NCI-H187 treated with DMSO at 0.1 percent for 48 hours (cell line): ENCODE measurements around the gene AAMDC.

ENCODE experiments used
- DNase-seq: peaks from one replicate; lab custom pipeline; 2025; lab: John Stamatoyannopoulos, UW

AAMDC gene

DNA sequence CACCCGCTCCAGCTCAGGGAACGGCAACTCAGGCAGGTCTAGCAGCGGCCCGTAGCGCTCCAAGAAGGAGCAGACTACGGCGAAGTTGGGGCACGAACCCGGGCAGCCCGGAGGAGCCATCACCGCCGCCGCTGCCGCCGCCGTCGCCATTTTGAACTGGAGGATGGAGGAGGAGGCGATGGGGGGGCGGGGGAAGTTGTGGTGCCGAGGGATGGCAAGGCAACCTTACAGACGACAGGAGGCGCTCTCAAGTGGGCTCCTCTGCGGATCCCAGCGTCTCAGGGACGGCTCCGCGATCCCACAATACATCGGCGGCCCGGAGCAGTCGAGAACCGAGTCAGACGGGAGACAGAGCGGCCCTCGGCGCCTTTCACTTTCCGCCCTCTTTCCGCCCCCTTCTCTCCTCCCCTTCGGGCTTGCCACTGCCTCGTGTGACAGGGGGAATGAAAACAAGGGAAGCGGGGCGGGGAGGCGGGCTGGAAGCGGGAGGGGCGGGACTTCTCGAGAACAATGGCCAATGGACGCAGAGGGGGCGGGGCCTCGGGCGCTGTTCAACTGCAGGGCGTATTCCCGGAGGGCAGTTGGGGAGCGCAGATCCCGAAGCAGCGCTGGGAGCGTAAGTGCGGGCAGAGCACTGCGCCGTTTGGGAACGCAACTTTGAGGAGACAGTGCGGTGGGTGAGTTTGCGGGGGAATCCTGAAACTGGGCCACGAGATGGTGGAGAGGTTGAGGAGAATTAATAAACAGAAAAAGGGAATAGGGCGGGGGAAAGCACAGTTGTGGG, at the start of gene AAMDC, which contains the start of gene RSF1:
Gene AAMDC, plus strand, starts transcription at position 580 of the 784 bp plus-strand sequence. CDS start 21,353 bp downstream, outside the sequence.
Gene RSF1, minus strand, starts transcription at position 158 of the 784 bp plus-strand sequence. Its CDS starts 8 bp downstream, at position 150.
- DNase-seq: peak; percentile 87

- no peak for DNase-seq
Observed at GRCh38 chr11:77775936-77776335, 45.0 kb upstream of the AAMDC start.

DNA sequence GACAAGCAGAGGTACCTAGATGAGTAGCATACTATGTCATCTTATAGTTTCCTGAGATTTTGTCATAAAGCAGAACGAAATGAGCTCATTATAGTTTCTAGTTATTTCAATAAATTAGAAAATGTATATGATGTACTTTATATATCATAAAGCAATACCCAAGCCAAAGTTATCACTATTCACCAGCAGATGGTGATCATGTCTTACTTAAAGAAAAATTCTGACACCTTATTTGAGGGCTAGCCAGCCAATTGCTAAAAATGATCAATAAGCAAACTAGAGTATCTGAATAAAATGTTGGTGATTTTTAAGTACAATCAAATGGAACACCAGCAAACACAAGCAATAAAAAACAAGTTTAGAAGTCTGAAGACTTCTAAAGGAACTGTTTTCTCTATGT, 44.5 kb upstream of the AAMDC start:
- no peak for DNase-seq

GRCh38 chr11:77778118-77778517, 42.8 kb upstream of the AAMDC start:
- no peak for DNase-seq

- no peak for DNase-seq
Observed at GRCh38 chr11:77778549-77778948, 42.4 kb upstream of the AAMDC start.

DNA sequence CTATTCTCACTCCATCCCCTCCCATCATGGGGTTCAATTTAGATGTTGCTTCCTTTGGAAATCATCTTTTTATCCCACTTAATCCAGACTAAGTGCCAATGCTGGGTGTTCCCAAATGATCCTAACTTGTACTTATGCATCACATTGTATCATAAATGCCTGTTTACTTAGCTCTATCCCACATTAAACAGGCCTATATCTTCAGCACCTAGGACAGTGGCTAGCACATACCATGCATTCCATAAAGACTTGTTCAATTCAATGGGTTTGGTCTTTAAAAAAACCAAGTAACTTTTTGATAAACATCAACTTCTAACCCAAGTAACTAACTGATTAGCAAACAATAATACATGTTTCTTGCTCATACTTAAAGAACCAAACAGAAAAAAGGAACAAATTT, 41.0 kb upstream of the AAMDC start:
- no peak for DNase-seq

DNA sequence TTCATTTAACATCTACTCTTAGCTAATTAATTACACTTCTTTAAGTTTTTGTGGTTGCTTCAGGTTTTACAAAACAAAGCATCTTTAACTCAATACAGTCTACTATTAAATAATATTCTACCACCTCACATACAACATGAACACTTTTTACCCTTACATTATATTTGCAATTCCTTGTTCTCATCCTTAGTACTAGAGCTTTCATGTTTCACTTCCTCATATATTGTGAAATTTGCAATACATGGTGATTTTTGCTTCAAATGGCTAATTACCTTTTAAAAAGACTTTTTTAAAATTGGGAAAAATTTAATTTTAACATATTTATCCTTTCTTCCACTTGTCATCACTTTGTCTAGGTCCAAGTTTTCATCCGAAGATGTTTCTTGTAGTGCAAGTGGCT, 37.9 kb upstream of the AAMDC start:
- DNase-seq: no peak

DNA sequence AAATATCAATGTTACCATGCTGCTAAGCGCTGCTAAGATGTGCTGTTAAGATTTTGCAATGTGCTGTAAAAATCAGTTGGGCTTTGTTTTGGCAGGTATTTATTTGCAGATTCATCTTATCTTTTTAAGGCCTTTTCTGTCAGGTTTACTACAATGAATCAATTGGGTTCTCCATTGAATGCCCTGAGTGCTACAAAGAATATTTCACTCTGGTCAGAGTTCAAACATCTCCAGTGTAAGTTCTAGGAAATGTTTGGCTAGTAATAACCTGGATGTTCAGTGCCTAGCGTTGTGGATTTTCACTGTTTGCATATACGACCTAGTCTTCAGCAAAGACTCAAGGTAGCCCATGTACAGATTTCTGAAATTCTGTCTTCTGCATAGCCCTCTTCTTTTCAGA, 36.4 kb upstream of the AAMDC start:
- DNase-seq: no peak

GRCh38 chr11:77789061-77789730, 31.7 kb upstream of the AAMDC start:
- DNase-seq: no peak

DNA sequence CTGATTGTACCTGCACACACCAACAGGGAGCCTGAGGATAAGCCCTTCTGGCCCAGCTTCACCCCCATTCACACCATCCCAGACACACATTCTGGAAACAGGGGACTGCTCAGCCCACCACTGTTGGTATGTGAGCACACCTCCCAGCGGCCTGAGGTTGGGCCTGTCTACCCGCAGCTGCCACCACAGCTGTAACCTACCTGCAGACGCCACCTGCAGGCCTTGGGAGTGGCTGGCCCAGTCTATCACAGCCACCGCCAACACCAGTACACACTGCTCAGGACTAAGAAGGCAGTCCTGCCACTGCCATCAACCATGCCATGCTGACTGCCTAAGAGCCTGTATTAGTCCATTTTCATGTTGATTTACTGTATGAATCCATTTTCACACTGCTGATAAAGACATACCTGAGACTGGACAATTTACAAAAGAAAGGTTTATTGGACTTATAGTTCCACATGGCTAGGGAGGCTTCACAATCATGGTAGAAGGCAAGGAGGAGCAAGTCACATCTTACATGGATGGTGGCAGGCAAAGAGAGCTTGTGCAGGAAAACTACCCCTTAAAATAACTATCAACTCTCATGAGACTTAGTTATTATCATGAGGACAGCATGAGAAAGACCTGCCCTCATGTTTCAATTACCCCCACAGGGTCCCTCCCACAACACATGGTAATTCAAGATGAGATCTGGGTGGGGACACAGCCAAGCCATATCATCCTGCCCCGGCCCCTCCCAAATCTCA, 31.0 kb upstream of the AAMDC start:
- DNase-seq: no peak

GRCh38 chr11:77791301-77791700, 29.6 kb upstream of the AAMDC start:
- DNase-seq: no peak

DNA sequence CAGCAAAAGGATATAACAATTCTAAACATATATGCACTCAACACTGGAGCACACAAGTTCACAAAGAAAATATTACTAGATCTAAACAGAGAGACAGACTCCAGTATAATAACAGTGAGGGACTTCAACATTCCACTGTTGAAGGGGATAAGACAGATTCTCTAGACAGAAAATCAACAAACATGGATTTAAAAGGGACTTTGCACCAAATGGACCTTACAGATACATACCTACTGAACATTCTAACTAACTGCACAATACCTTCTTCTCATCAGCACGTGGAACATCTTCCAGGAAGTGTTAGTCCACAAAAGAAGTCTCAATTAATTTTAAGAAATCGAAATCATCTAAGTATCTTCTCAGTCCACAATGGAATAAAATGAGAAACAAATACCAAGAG, 27.0 kb upstream of the AAMDC start:
- no peak for DNase-seq

GRCh38 chr11:77799338-77799737, 21.6 kb upstream of the AAMDC start:
- no peak for DNase-seq

- DNase-seq: no peak
Observed at GRCh38 chr11:77800449-77800848, 20.5 kb upstream of the AAMDC start.

- DNase-seq: no peak
Observed at GRCh38 chr11:77801477-77801876, 19.5 kb upstream of the AAMDC start.

DNA sequence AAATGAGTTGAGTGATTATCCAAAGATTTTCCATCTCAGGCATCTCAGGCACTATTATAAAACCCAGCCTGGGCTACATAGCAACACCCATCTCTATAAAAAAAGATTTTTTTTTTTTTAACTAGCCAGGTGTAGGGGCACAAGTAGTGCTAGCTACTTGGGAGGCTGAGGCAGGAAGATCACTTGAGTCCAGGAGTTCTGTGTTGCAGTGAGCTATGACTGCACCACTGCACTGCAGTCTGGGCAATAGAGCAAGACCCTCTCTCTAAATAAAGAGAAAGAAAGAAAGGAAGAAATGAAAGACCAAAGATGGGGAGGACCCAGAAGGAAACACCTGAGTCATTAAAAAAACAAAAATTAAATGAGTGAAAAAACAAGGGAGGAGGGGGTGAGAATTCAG, 14.5 kb upstream of the AAMDC start:
- no peak for DNase-seq

- DNase-seq: no peak
Observed at GRCh38 chr11:77806993-77807392, 14.0 kb upstream of the AAMDC start.

DNA sequence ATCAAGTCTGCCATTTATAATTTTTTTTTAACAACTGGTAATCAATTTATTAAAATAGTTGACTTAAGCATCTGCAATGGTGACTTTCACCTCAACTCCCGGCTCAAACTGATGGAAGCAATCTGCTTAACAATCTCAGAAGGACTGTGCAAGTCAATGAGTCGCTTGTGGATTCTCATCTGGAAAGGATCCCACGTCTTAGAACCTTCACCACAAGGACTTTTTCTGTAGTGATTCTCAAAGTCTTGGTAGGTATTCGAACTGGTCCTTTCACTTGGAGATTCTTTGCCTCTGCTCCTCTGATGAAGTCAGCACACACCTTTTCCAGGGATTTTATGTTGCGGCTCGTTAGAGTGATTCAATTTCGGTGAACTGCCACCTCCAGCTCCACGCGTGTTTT, 7.7 kb upstream of the AAMDC start:
- no peak for DNase-seq

DNA sequence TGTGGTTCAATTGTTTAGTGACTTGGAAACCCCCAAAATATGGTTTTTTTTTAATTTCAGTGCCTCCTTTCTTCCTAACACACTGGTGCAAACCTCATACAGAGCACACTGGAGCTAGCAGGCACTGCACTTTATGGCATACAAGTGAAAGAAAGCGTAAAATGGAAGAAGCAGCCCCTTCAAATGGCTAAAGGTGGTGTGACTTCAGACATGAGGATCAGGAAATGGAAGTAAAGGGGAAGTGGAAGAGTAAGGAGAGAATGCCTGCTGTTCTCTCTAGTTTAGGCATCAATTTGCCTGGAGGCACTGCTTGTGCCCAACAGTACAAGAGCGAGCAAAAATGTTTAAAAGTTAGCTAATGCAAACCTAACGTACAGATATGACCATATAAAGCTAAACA, 6.1 kb upstream of the AAMDC start:
- no peak for DNase-seq

- DNase-seq: no peak
Observed at GRCh38 chr11:77815459-77815858, 5.5 kb upstream of the AAMDC start.

DNA sequence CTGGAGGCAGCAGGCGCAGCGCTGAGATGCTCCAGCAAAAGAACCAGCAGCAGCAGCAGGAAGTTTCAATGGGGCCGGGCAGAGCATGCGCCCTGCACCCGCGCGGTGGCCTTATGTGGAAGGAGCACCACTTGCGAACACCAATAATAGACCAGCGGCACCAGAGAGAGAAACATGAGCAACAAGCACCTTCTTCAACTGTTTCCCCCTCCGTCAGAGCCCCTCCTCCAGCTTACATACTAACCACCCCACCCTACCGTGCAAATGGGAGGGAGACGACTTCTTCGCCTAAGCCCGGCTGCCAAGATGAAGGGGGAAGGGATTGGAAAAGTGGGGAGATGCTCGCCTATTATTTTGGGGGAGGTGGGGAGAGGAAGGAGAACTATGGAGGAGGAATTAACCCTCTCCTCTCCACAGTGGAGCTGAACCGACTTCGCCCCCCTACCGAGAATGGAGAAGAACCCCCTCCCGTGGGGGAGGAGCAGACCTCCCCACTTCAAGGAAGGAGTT, 1.5 kb upstream of the AAMDC start:
- DNase-seq: peak; percentile 33

DNA sequence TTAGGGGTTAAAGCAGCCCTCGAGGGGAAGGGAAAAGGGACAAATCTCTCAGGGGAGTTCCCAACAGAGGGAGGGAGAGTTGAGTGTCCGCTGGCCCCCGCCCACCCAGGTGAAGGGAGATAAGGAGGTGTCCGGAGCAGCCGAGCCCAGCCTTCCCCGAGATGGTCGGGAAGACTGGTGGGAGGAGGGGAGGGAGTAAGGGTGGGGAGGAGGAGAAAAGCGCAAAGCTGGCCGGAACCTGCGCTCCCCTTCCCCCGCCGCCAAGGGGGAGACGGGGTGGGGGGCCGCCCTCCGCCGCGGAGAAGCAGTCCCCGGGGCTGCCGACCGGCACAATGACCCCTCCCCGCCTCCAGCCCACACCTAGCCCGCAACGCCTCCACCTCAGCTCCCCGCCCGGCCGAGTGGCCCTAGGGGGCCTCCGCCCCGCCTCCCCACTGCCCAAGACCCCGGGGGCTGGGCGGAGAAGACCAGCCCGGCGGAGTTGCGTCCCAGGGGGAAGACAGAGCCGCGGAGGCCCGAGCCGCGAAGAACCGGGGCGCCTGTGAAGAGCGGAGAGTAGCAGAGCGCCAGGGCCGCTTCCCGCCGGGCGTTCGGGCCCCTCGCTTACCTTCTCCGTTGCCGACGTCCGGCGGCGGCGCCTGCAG, 901 bp upstream of the AAMDC start:
- no peak for DNase-seq
